Fibroblast of peridontal ligament (primary cell): ENCODE results near the gene AVEN.

Experiments used
- DNase-seq: peaks from one replicate; pipeline ENCODE4 v3.0.0-alpha.2; 2010; ENCODE audit errors: extremely low read depth

The AVEN gene

GRCh38 chr15:33985287-33985686 lies 53.7 kb downstream of the AVEN start:
- DNase-seq: peak; percentile 81

- DNase-seq: no peak
Observed at GRCh38 chr15:33982516-33982915, 56.5 kb downstream of the AVEN start.

GRCh38 chr15:33980159-33980558 lies 58.8 kb downstream of the AVEN start:
- DNase-seq: no peak

GRCh38 chr15:33975022-33975565 lies 63.9 kb downstream of the AVEN start:
- peak; percentile 18 for DNase-seq

- no peak for DNase-seq
Observed at GRCh38 chr15:33971811-33972210, 67.2 kb downstream of the AVEN start.

- no peak for DNase-seq
Observed at GRCh38 chr15:33968821-33969220, 70.2 kb downstream of the AVEN start.

- DNase-seq: no peak
Observed at GRCh38 chr15:33968224-33968623, 70.8 kb downstream of the AVEN start, which contains the start of gene CHRM5. CHRM5 (plus strand) TSS chr15:33968497; CDS start chr15:34062718, 94,221 bp downstream.

GRCh38 chr15:33964665-33965040 lies 74.4 kb downstream of the AVEN start:
- no peak for DNase-seq

GRCh38 chr15:33963831-33964664 lies 75.0 kb downstream of the AVEN start:
- peak; percentile 56 for DNase-seq

- no peak for DNase-seq
Observed at GRCh38 chr15:33960549-33960935, 78.5 kb downstream of the AVEN start.

GRCh38 chr15:33959844-33960548 lies 79.0 kb downstream of the AVEN start:
- DNase-seq: no peak

- no peak for DNase-seq
Observed at GRCh38 chr15:33956397-33956796, 82.6 kb downstream of the AVEN start.

- no peak for DNase-seq
Observed at GRCh38 chr15:33955945-33956344, 83.1 kb downstream of the AVEN start.

- no peak for DNase-seq
Observed at GRCh38 chr15:33946152-33946551, 92.9 kb downstream of the AVEN start.

- no peak for DNase-seq
Observed at GRCh38 chr15:33941279-33942063, 97.5 kb downstream of the AVEN start.

- peak; percentile 55 for DNase-seq
Observed at GRCh38 chr15:33934921-33935320, 104.1 kb downstream of the AVEN start.

- peak; percentile 5 for DNase-seq
Observed at GRCh38 chr15:33934396-33934795, 104.6 kb downstream of the AVEN start.

GRCh38 chr15:33932734-33933133 lies 106.3 kb downstream of the AVEN start:
- no peak for DNase-seq

GRCh38 chr15:33926260-33926659 lies 112.7 kb downstream of the AVEN start:
- DNase-seq: no peak

- no peak for DNase-seq
Observed at GRCh38 chr15:33923446-33923845, 115.6 kb downstream of the AVEN start.

- DNase-seq: no peak
Observed at GRCh38 chr15:33915571-33916407, 123.2 kb downstream of the AVEN start.
